Activated CD4-positive, alpha-beta T cell treated with anti-CD3 and anti-CD28 coated beads for 48 hours (primary cell): ENCODE measurements around the gene DSC2.
A peak's percentile ranks its signal among the peaks of the same experiment; 100 is the strongest.
"Not testable (repeated sequence)": the region's sequence is repeated elsewhere in the genome, so short reads cannot be mapped to it uniquely, and the experiment has no call there.

Experiments
- DNase-seq: peaks from one replicate; pipeline ENCODE4 v3.0.0-alpha.2; 2020

The DSC2 gene

DNA sequence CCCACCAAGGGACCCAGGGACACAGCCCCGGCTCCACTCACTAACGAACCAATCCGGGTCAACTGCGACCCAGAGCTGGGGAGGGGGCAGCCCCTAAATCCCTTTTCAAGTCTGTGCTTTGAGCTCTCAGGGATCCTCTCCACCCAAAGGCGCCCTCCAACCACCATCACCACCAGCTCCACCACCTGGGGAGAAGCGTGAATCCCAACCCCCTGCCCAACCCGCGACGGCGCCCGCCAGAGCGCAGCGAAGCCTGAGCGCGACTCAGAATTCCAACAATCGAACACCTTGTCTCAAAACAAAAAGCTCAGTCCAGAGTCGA, 60.2 kb downstream of the DSC2 start:
- no peak for DNase-seq

DNA sequence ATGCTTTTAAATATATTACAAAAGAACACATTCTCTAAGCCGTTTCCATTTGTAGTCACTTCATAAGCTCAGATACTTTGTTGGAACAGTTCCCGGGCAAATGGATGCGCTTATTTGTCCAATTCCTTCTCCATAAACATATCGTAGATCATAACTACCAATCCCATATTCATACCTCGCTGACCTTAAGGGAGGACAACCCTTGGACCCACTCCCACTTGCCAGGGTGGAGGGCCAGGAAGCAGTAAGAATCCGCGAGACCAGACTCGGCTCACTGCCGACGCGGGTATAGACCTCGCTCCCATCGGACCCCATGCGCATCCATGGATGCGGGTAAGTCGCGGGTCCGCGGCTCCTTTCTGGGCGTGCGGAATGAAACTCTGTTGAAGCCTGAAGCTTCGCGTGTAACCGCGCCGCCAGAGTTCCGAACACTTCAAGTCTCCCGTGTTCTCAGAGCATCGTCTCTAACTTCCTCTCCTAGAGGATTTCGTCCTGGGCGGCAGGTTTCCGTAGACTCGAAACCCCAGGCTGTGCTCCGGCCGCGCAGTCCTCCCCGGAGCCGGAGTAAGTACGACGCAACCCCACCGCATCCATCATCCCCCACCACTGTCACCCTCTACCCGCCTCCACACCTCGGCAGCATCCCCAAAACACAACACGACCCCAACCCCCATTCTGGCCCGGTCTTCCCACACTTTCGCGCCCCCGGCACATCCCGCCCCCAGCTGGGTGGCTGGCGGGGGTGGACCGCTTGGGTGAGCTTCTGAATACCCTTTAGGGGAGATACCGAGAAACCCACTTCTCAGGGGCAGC, 60.7 kb downstream of the DSC2 start:
- peak; percentile 5 for DNase-seq

DNA sequence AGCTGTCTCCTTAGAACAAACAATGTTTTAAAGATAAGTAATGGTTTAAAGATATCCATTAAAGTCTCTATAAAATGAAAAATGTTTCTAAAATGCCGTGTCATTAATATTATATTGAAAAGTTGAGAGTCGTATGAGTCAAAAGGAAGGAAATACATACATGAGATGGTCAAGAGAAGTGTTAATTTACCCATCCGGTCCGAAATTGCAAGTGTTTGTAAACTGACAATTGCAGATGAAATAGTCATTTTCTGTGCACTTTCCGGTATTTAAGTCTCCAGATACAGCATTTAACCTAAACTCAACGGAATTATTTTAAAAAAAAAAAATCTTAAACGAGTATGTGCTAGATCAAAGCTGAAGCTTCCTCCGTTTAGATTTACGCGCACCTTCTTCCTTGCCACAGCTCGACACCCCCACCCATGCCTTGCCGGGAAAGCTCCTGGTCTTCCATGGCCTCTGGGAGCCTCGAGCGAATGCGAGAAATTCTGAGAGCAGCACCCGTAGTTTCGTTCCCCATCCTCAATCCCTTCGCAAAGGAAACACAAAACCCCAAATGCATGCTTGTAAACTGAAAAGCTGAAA, 61.4 kb downstream of the DSC2 start:
- DNase-seq: no peak

DNA sequence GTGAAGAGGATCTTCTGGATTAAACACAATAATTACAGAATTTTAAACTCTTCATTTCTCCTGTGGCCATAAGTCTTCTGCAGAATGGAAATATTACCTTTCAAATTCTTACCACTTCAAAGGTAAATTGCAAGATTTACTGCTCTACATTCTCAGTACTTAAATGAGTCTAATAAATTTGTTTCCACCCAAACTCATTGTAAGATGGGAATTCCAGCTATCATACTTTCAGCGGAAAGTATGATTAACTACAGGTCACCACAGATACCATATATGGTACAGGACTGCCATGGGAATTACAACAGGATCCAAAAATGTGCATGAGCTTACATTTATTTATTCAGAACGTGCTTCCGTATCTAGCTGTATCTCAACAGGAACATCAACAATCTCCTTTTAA, 62.8 kb downstream of the DSC2 start:
- DNase-seq: no peak

DNA sequence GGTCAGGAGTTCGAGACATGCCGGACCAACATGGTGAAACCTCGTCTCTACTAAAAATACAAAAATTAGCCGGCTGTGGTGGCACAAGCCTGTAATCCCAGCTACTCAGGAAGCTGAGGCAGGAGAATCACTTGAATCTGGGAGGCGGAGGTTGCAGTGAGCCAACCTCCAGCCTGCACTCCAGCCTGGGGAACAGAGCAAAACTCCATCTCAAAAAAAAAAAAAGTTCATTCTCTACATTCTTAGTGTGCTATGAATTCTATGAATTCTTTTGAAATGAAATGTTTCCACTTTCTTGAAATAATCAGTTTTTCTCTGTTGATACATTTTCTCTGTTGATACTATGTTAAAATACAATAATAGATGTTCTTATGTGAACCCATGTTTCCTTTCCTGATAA, 64.5 kb downstream of the DSC2 start:
- DNase-seq: not testable (repeated sequence)

DNA sequence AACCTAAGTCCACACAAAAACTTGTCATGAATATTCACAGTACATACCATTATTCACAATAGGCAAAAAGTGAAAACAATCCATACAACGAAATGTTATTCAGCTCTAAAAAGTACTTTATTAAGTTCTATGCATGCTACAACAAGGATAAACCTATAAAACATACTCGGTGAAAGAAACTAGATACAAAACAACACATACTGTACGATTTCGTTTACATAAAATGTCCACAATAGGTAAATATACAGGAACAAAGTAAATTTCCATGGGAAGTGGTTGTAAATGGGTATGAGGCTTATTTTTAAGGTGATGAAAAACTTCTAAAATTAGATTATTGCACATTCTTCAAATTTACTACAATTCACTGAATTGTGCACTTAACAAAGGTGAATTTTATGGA, 67.7 kb downstream of the DSC2 start:
- DNase-seq: no peak

DNA sequence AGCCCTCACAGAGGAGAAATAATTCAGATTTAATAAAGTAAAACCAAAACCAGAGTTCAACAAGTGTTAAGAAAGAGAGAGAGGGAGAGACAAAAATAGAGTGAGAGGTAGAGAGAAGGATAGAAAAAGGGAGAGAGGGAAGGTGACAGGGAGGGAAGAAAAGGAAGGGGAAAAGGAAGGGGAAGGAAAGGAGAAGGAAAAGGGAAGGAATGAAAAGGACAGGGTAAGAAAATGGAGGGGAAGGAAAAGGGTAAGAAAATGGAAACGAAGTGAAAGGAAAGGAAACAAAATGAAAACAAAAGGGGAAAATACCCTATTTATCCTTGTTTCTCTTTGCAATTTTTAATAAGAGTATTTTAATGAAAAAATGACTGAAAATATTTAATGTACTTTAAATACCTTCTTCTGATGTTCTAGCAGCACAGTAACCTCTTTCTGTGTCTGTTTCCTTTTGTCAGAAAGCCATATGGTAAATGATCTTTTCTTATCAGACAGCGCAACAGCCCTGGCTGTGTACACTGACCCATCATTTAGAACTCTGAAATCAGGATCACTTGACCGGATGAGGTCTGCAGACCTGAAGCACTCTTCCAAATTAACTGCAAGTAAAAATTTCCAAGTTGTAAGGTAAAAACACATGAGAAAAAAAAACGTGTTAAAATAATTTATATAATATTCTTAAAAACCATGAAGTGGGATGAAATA, 71.5 kb downstream of the DSC2 start:
- DNase-seq: no peak

DNA sequence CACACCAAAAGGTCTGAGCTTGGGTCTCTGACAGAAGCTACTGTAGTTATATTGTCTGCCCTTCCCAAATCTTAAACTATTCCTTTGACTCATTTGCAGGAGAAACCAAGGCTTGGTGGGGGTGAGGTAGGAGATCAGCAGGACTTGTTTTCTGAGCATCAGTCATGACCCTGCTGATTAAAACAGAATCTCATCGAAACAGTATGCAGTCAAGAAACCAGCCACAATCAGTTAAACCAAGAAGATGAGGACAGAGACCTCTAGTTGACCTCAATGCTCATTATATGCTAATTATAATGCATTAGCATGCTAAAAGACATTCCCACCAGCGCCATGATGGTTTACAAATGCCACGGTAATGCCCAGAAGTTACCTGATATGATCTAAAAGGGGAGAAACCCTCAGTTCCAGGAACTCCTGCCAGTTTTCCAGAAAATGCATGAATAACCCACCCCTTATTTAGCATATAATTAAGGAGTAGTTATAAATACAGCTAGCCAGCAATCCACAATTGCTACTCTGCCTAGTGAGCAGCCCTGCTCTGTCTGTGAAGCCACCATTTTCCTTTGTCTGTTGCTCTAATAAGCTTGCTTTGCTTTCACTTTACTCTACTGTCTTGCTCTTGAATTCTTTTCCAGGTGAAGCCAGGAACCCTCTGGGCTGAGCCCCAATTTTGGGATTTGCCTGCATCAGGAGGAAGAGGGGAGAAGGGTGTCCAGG, 86.3 kb downstream of the DSC2 start:
- DNase-seq: no peak

DNA sequence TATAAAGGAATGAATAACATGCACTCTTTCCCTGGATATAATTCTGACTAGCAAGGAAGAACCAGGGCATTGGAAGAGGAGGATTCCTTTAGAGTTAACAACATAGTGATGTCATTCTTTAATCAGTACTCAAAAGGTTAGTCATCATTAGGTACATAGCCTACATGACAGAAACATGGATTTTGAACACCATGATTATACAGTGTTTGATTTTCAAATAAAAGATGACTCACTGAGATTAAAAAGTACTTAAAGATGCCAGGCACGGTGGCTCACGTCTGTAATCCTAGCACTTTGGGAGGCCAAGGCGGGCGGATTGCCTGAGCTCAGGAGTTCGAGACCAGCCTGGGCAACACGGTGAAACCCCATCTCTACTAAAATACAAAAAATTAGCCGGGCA, 90.8 kb downstream of the DSC2 start:
- not testable (repeated sequence) for DNase-seq

DNA sequence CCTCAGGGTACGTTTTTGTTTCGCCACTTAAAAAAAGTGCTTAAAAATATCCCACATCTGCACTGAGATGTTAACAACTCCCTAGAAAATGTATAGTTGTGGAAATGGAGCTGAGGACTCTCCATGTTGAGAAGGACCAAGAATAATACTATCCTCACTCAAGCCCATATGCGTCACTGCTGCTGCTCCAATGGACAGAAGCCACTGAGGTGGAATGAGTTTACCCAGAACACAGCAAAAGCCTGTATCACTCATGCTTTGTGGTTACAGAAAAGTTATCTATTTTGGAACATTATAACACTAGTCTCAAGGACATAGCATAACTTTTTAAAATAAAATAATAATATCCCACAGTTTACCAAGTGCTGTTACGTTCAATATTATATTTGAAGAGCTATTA, 91.6 kb downstream of the DSC2 start:
- DNase-seq: no peak
